ENCODE data around the gene ACKR2.

ACKR2 gene

DNA sequence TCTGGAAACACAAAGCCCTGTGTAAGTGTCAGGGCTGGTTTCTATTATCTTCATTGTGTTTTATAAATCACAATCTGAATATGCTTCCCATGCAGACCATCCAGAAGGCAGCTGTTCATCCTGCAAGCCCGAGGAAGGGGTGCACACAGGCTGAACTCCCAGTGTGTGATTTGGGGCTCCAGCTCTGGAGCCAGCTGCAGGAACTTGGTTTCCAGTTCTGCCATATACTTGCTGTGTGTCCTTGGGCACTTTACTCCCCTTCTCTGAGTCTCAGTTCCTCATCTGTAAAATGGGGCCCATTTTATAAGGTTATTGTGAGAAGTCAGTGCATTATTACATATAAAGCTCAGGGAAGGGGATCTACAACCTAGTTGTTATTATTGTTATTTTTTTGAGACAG lies 43.8 kb downstream of the ACKR2 start:
- H3K4me1 ChIP-seq (ENCODE audit: control insufficient read depth, low read length): peaks cover 8% of the 10 kb centered on the region
- H3K36me3 ChIP-seq (ENCODE audit: control insufficient read depth, low read length): no peaks in the 10 kb centered on the region
- H4K20me1 ChIP-seq (ENCODE audit: control insufficient read depth, insufficient read depth, low read depth, low read length): no peaks in the 10 kb centered on the region
- no peak overlapping the region for H3K27ac ChIP-seq (ENCODE audit: low read depth, low read length)
- H3K4me2 ChIP-seq (ENCODE audit: low read length): no peak overlapping the region
- H3K79me2 ChIP-seq (ENCODE audit: control insufficient read depth, low read length): no peaks in the 10 kb centered on the region
- H3F3A ChIP-seq (ENCODE audit: control insufficient read depth, insufficient read depth): no peaks in the 10 kb centered on the region
- H3K4me3 ChIP-seq (ENCODE audit: low read length): no peak overlapping the region
- no peaks in the 10 kb centered on the region for H3K9me2 ChIP-seq (replicated peaks; ENCODE audit: control insufficient read depth, low read length)
- TF ChIP-seq, protein P1, sequence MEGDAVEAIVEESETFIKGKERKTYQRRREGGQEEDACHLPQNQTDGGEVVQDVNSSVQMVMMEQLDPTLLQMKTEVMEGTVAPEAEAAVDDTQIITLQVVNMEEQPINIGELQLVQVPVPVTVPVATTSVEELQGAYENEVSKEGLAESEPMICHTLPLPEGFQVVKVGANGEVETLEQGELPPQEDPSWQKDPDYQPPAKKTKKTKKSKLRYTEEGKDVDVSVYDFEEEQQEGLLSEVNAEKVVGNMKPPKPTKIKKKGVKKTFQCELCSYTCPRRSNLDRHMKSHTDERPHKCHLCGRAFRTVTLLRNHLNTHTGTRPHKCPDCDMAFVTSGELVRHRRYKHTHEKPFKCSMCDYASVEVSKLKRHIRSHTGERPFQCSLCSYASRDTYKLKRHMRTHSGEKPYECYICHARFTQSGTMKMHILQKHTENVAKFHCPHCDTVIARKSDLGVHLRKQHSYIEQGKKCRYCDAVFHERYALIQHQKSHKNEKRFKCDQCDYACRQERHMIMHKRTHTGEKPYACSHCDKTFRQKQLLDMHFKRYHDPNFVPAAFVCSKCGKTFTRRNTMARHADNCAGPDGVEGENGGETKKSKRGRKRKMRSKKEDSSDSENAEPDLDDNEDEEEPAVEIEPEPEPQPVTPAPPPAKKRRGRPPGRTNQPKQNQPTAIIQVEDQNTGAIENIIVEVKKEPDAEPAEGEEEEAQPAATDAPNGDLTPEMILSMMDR (IDR thresholded peaks at IDR 0.05; ENCODE audit: low read depth, low read length, poor library complexity, severe bottlenecking): no peak
- no peak for TF ChIP-seq EZH2phosphoT487 (IDR thresholded peaks at IDR 0.05; ENCODE audit: borderline replicate concordance, low read length)
- no peaks in the 10 kb centered on the region for H3K9me3 ChIP-seq (ENCODE audit: control insufficient read depth, insufficient read depth, low read length)
- H3K27me3 ChIP-seq (ENCODE audit: control insufficient read depth, low read length): peaks cover 16% of the 10 kb centered on the region; the same call in 1 of the 2 replicates

GRCh38 chr3:42853739-42854302 lies 44.6 kb downstream of the ACKR2 start:
- Histone ChIP-seq H3K9me3 (ENCODE audit: control insufficient read depth, insufficient read depth, low read length) (no peaks in the 10 kb centered on the region), H3K4me1 (ENCODE audit: control insufficient read depth, low read length) (peaks cover 8% of the 10 kb centered on the region), H3K27ac (ENCODE audit: low read depth, low read length) (no peak overlapping the region), H3K79me2 (ENCODE audit: control insufficient read depth, low read length) (no peaks in the 10 kb centered on the region), H3K27me3 (ENCODE audit: control insufficient read depth, low read length) (peaks cover 16% of the 10 kb centered on the region; the same call in 1 of the 2 replicates), H3F3A (ENCODE audit: control insufficient read depth, insufficient read depth) (no peaks in the 10 kb centered on the region), H3K9me2 (replicated peaks; ENCODE audit: control insufficient read depth, low read length) (no peaks in the 10 kb centered on the region), H3K36me3 (ENCODE audit: control insufficient read depth, low read length) (no peaks in the 10 kb centered on the region), H4K20me1 (ENCODE audit: control insufficient read depth, insufficient read depth, low read depth, low read length) (no peaks in the 10 kb centered on the region), H3K4me2 (ENCODE audit: low read length) (no peak overlapping the region), H3K4me3 (ENCODE audit: low read length) (no peak overlapping the region)
- TF ChIP-seq, protein P1 (IDR thresholded peaks at IDR 0.05; ENCODE audit: low read depth, low read length, poor library complexity, severe bottlenecking): no peak
- TF ChIP-seq EZH2phosphoT487 (IDR thresholded peaks at IDR 0.05; ENCODE audit: borderline replicate concordance, low read length): no peak

DNA sequence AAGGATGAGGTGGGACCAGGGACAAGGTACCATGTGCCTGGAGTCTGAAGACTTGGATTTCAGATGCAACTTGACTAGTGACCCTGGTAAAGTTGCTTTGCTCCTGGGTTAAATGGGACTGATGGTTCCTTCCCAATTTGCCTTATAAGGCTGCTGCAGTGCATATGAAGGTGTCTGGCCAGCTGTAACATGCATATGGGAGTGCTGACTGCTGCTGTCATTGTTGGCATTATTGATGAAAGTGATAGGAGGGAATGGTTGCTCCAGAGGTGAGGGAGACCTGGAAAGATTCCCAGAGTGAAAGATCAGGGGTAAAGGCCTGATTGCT lies 45.9 kb downstream of the ACKR2 start:
- Histone ChIP-seq H3K9me3 (ENCODE audit: control insufficient read depth, insufficient read depth, low read length) (no peaks in the 10 kb centered on the region), H3K27me3 (ENCODE audit: control insufficient read depth, low read length) (peaks cover 16% of the 10 kb centered on the region; the same call in 1 of the 2 replicates), H3K4me3 (ENCODE audit: low read length) (no peak overlapping the region), H4K20me1 (ENCODE audit: control insufficient read depth, insufficient read depth, low read depth, low read length) (no peaks in the 10 kb centered on the region), H3K27ac (ENCODE audit: low read depth, low read length) (no peak overlapping the region), H3F3A (ENCODE audit: control insufficient read depth, insufficient read depth) (no peaks in the 10 kb centered on the region), H3K4me2 (ENCODE audit: low read length) (no peak overlapping the region), H3K9me2 (replicated peaks; ENCODE audit: control insufficient read depth, low read length) (no peaks in the 10 kb centered on the region), H3K79me2 (ENCODE audit: control insufficient read depth, low read length) (no peaks in the 10 kb centered on the region), H3K36me3 (ENCODE audit: control insufficient read depth, low read length) (no peaks in the 10 kb centered on the region), H3K4me1 (ENCODE audit: control insufficient read depth, low read length) (peaks cover 8% of the 10 kb centered on the region)
- TF ChIP-seq, protein P1 (IDR thresholded peaks at IDR 0.05; ENCODE audit: low read depth, low read length, poor library complexity, severe bottlenecking): no peak
- no peak for TF ChIP-seq EZH2phosphoT487 (IDR thresholded peaks at IDR 0.05; ENCODE audit: borderline replicate concordance, low read length)

Measured in DOHH2 (cell line).